ENCODE measurements around the gene FAM162A. TPM values are rescaled to one million over a fixed set of nuclear protein-coding genes. Genes with fewer than 3 reads are reported as not detected.

FAM162A gene
- total and polyA plus RNA-seq, 8 donors, result 30.2 to 51.8 (median 39.6) TPM

DNA sequence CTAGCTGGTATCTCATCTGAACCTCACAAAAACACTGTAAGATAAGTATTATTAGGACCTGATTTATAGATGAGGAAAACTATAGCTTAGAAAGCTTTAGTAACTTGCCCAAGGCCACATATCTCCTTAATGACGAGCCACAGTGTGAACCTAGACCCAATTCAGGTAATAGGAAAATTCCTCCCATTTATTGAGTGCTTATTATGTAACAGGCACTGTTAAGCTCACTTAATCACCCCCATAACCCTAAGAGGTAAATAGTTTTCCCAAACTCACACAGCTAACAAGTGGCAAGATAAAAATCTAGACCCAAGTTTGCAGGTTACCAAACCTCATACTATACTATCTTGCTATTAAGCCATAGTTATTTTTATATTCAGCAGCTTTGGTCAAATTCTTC is 24.0 kb downstream of the FAM162A start:
- TF ChIP-seq, protein P1, sequence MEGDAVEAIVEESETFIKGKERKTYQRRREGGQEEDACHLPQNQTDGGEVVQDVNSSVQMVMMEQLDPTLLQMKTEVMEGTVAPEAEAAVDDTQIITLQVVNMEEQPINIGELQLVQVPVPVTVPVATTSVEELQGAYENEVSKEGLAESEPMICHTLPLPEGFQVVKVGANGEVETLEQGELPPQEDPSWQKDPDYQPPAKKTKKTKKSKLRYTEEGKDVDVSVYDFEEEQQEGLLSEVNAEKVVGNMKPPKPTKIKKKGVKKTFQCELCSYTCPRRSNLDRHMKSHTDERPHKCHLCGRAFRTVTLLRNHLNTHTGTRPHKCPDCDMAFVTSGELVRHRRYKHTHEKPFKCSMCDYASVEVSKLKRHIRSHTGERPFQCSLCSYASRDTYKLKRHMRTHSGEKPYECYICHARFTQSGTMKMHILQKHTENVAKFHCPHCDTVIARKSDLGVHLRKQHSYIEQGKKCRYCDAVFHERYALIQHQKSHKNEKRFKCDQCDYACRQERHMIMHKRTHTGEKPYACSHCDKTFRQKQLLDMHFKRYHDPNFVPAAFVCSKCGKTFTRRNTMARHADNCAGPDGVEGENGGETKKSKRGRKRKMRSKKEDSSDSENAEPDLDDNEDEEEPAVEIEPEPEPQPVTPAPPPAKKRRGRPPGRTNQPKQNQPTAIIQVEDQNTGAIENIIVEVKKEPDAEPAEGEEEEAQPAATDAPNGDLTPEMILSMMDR (IDR thresholded peaks at IDR 0.05), result no peak
- Histone ChIP-seq H3K27me3 (no peaks in the 10 kb centered on the region), H3K27ac (no peak overlapping the region), H3K4me3 (no peak overlapping the region), H3K4me1 (peaks cover 0 to 21% of the 10 kb centered on the region in 2 donors), H3K36me3 (peaks cover 0 to 50% of the 10 kb centered on the region in 2 donors), H3K9me3 (no peaks in the 10 kb centered on the region)
- DNase-seq (no peak), ATAC-seq (no peak)
- intact Hi-C loops (cut with DNase I), result no loop called here

DNA sequence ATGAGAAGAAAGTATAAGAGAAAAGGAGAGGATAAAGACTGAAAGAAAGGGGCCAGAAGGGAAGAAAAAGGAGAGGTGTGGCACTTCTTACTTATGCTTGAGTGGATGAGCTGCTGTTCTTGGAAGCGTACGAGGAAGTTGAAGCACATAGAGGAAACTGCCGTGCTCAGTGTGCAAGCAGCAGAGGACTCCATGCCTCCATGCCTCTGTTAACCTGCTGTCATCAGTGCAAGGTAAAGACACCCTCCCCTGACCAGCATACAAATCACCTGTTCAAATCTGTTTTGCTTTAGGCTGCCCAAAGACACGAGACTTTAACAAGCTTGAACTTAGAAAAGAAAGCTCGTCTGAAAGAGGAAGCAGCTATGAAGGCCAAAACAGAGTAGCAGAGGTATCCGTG is 25.5 kb downstream of the FAM162A start:
- peak overlapping the region in 1 of 2 donors; percentile 86 for H3K27ac ChIP-seq
- H3K4me1 ChIP-seq, result peaks cover 4 to 28% of the 10 kb centered on the region in 2 donors
- TF ChIP-seq, protein P1 (IDR thresholded peaks at IDR 0.05), result no peak
- H3K27me3 ChIP-seq, result no peaks in the 10 kb centered on the region
- intact Hi-C loops (cut with DNase I), result no loop called here
- peak overlapping the region in 1 of 2 donors; percentile 7 for H3K4me3 ChIP-seq
- H3K9me3 ChIP-seq, result no peaks in the 10 kb centered on the region
- peaks cover 0 to 40% of the 10 kb centered on the region in 2 donors for H3K36me3 ChIP-seq
- ATAC-seq, result peak; percentile 41
- no peak for DNase-seq

DNA sequence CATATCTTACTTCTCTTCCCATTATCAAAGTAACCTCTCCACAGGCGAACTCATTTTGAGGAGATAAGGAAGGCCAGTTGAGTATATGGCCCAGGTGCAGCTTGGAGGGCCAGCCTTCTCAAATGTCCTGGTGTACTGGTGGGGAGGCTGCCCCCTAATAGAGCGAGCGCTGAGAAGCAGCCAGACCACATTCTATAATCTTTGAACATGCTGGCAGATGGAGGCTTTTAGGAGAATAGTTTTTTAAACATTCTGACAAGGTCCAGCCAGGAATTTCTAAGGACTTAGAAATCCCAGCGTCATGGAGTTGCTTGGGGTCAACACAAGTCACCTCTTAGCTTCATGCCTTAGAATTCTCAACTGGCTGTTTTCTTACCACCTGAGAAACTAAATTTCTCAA is 26.1 kb downstream of the FAM162A start:
- ATAC-seq, result no peak
- no peaks in the 10 kb centered on the region for H3K9me3 ChIP-seq
- H3K36me3 ChIP-seq, result peaks cover 0 to 40% of the 10 kb centered on the region in 2 donors
- H3K4me1 ChIP-seq, result peaks cover 11 to 35% of the 10 kb centered on the region in 2 donors
- DNase-seq, result no peak
- TF ChIP-seq, protein P1 (IDR thresholded peaks at IDR 0.05), result no peak
- no peak overlapping the region for H3K4me3 ChIP-seq
- peak overlapping the region in 1 of 2 donors; percentile 86 for H3K27ac ChIP-seq
- no peaks in the 10 kb centered on the region for H3K27me3 ChIP-seq
- intact Hi-C loops (cut with DNase I), result no loop called here

DNA sequence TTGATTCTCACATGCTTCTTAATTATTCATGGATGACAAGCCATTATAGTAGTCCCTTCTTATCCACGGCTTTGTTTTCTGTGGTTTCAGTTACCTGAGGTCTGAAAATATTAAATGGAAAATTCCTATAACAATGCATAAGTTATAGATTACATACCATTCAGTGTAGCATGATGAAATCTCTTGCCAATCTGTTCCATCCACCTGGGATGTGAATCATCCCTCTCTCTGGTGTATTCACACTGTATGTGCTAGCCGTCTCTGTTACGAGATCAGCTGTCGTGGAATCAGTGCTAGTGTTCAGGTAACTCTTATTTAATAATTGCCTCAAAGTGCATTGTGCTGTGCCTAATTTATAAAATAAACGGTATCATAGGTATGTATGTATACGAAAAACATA is 26.7 kb downstream of the FAM162A start:
- H3K9me3 ChIP-seq, result no peaks in the 10 kb centered on the region
- DNase-seq (no peak), ATAC-seq (no peak)
- no peak overlapping the region for H3K27ac ChIP-seq
- intact Hi-C loops (cut with DNase I), result no loop called here
- no peak overlapping the region for H3K4me3 ChIP-seq
- TF ChIP-seq, protein P1 (IDR thresholded peaks at IDR 0.05), result no peak
- H3K36me3 ChIP-seq, result peaks cover 0 to 37% of the 10 kb centered on the region in 2 donors
- peaks cover 15 to 39% of the 10 kb centered on the region in 2 donors for H3K4me1 ChIP-seq
- H3K27me3 ChIP-seq, result no peaks in the 10 kb centered on the region

DNA sequence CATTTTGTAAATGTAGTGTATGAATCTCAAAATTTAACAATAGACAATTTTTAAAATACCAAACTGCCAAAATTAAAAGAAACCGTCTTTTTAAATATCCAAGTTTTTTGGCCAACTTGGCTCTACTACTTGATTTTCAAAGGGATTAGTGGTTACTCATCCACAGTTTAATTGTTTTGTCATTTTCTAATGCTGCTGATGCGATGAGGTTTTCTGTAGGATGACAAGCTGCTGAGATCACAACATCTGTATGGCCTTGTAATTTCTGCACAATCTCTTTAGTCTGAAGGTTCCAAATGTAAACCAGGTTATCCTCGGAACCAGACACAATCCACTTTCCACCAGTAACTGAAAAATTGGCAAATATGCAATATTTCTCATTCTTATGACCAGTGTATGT is 30.4 kb downstream of the FAM162A start:
- H3K4me1 ChIP-seq, result peaks cover 23 to 42% of the 10 kb centered on the region in 2 donors
- H3K36me3 ChIP-seq, result peaks cover 0 to 14% of the 10 kb centered on the region in 2 donors

More for the DNA sequence above, 30.4 kb downstream of the FAM162A start:
- ATAC-seq, result no peak
- H3K9me3 ChIP-seq, result no peaks in the 10 kb centered on the region
- no peak overlapping the region for H3K27ac ChIP-seq
- DNase-seq, result no peak
- no peaks in the 10 kb centered on the region for H3K27me3 ChIP-seq
- no peak overlapping the region for H3K4me3 ChIP-seq
- TF ChIP-seq, protein P1 (IDR thresholded peaks at IDR 0.05), result no peak
- intact Hi-C loops (cut with DNase I), result no loop called here
